HL-60 (cell line): ENCODE data around the gene LBH.

Experiments used
- DNase-seq, 2 experiments: peaks; one replicate each; pipeline ENCODE4 v3.0.0-alpha.2; 2010 to 2020; ENCODE audit warnings: low read depth in 1 of 2, low spot score in 1 of 2
- H3K27ac ChIP-seq: fragments of 250-450 bp; sonication (Bioruptor Pico); replicated peaks from 2 replicates; pipeline ENCODE4 v1.5.1; 2020; ENCODE audit warnings: mild to moderate bottlenecking, moderate library complexity
- H3K27me3 ChIP-seq: fragments of 250-450 bp; sonication (Bioruptor Pico); 2 replicates; pipeline ENCODE4 v1.5.1; 2021; ENCODE audit warnings: mild to moderate bottlenecking, moderate library complexity; ENCODE audit not compliant: insufficient read depth, poor library complexity, severe bottlenecking
- H3K4me3 ChIP-seq: replicated peaks from 2 replicates; pipeline ENCODE4 v1.5.1; 2011; ENCODE audit warnings: mild to moderate bottlenecking, control low read depth, low read length; ENCODE audit not compliant: insufficient read depth
- CTCF ChIP-seq: IDR thresholded peaks from one replicate; pipeline ENCODE4 v1.5.1; 2011; ENCODE audit warnings: low read length, control low read depth, inconsistent platforms; ENCODE audit not compliant: insufficient read depth
- GABPA ChIP-seq: IDR thresholded peaks from 2 replicates; pipeline ENCODE4 v1.6.1; 2012; ENCODE audit warnings: low read depth
- POLR2AphosphoS5 ChIP-seq: IDR thresholded peaks from 2 replicates; pipeline ENCODE4 v1.6.1; 2012; ENCODE audit warnings: low read depth
- REST ChIP-seq: IDR thresholded peaks from 2 replicates; pipeline ENCODE4 v1.6.1; 2012; ENCODE audit warnings: low read depth; ENCODE audit not compliant: insufficient replicate concordance
- SPI1 ChIP-seq: IDR thresholded peaks from 2 replicates; pipeline ENCODE4 v1.6.1; 2012; ENCODE audit warnings: low read depth, mild to moderate bottlenecking, borderline replicate concordance

Gene LBH

GRCh38 chr2:30301551-30301950, 70.2 kb downstream of the LBH start:
- Histone ChIP-seq H3K4me3 (no peak overlapping the region), H3K27ac (no peak overlapping the region), H3K27me3 (no peaks in the 10 kb centered on the region)
- DNase-seq = no peak
- no peak for TF ChIP-seq SPI1
- TF ChIP-seq CTCF = no peak
- TF ChIP-seq GABPA = no peak
- TF ChIP-seq POLR2AphosphoS5 = no peak
- no peak for TF ChIP-seq REST

GRCh38 chr2:30302566-30302965, 71.2 kb downstream of the LBH start:
- Histone ChIP-seq H3K27ac (no peak overlapping the region), H3K4me3 (no peak overlapping the region), H3K27me3 (no peaks in the 10 kb centered on the region)
- DNase-seq = no peak
- TF ChIP-seq GABPA (no peak), REST (no peak), SPI1 (no peak), CTCF (no peak), POLR2AphosphoS5 (no peak)

- no peak for DNase-seq
- no peak for TF ChIP-seq CTCF
- TF ChIP-seq REST = no peak
- no peak for TF ChIP-seq SPI1
- no peak for TF ChIP-seq POLR2AphosphoS5
- TF ChIP-seq GABPA = no peak
- Histone ChIP-seq H3K27me3 (no peaks in the 10 kb centered on the region), H3K27ac (no peak overlapping the region), H3K4me3 (no peak overlapping the region)
Measured at GRCh38 chr2:30303095-30303494, 71.8 kb downstream of the LBH start.
